ENCODE measurements around the gene NAA80. TPM values are rescaled to one million over a fixed set of nuclear protein-coding genes. Genes with fewer than 3 reads are reported as not detected.

Gene NAA80
- total and polyA plus RNA-seq, 2 of the 13 experiments (the other 11 are each of a cell fraction or from before 2014, with no cell fraction given) = 3.4 to 8.7 TPM

- TF ChIP-seq ZFP91 (CRISPR knock-in tag; IDR thresholded peaks at IDR 0.05; ENCODE audit: borderline replicate concordance) = peak; percentile 88
- TF ChIP-seq KMT2A (CRISPR knock-in tag; IDR thresholded peaks at IDR 0.05) = peak; percentile 91; the same call in 1 of the 2 replicates
- TF ChIP-seq ZNF549 (CRISPR knock-in tag; IDR thresholded peaks at IDR 0.05) = no peak
- no peak for TF ChIP-seq ZNF761 (CRISPR knock-in tag; conservative IDR thresholded peaks at IDR 0.05)
- TF ChIP-seq TP53 (CRISPR knock-in tag; conservative IDR thresholded peaks at IDR 0.05) = 0 out of 2 replicates have a peak, but pooled peaks have one; percentile 70
- TF ChIP-seq, protein P1, sequence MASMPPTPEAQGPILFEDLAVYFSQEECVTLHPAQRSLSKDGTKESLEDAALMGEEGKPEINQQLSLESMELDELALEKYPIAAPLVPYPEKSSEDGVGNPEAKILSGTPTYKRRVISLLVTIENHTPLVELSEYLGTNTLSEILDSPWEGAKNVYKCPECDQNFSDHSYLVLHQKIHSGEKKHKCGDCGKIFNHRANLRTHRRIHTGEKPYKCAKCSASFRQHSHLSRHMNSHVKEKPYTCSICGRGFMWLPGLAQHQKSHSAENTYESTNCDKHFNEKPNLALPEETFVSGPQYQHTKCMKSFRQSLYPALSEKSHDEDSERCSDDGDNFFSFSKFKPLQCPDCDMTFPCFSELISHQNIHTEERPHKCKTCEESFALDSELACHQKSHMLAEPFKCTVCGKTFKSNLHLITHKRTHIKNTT (CRISPR knock-in tag; IDR thresholded peaks at IDR 0.05) = no peak
- no peak for TF ChIP-seq ZNF567 (CRISPR knock-in tag; IDR thresholded peaks at IDR 0.05; ENCODE audit: borderline replicate concordance)
- no peak for TF ChIP-seq ZNF746 (CRISPR knock-in tag; IDR thresholded peaks at IDR 0.05)
- peak; percentile 69; the same call in 1 of the 2 replicates for TF ChIP-seq KAT7 (CRISPR knock-in tag; IDR thresholded peaks at IDR 0.05; ENCODE audit: borderline replicate concordance)
- TF ChIP-seq CBX5 (CRISPR knock-in tag; IDR thresholded peaks at IDR 0.05; ENCODE audit: borderline replicate concordance) = no peak; the same call in 1 of the 2 replicates
- TF ChIP-seq PBX3 (CRISPR knock-in tag; IDR thresholded peaks at IDR 0.05; ENCODE audit: borderline replicate concordance) = 0 out of 2 replicates have a peak, but pooled peaks have one; percentile 49
- no peak for TF ChIP-seq NR2F6 (IDR thresholded peaks at IDR 0.05)
- TF ChIP-seq NR2F6 (CRISPR knock-in tag; IDR thresholded peaks at IDR 0.05) = no peak
- TF ChIP-seq RARG (CRISPR knock-in tag; IDR thresholded peaks at IDR 0.05; ENCODE audit: low read depth) = no peak
- TF ChIP-seq CBX1 (IDR thresholded peaks at IDR 0.05; ENCODE audit: low read depth) = no peak
- TF ChIP-seq UBTF (CRISPR knock-in tag; IDR thresholded peaks at IDR 0.05) = peak; percentile 25
- no peak for TF ChIP-seq NCOA2 (CRISPR knock-in tag; IDR thresholded peaks at IDR 0.05)
- no peak for TF ChIP-seq SNAI1 (CRISPR knock-in tag; IDR thresholded peaks at IDR 0.05; ENCODE audit: borderline replicate concordance)
- TF ChIP-seq ZNF547 (CRISPR knock-in tag; IDR thresholded peaks at IDR 0.05) = peak; percentile 31; the same call in 1 of the 2 replicates
- TF ChIP-seq CEBPB (IDR thresholded peaks at IDR 0.05; ENCODE audit: borderline replicate concordance, low read depth, low read length) = peak; percentile 59; the same call in 1 of the 2 replicates
- no peak for TF ChIP-seq NAIF1 (CRISPR knock-in tag; IDR thresholded peaks at IDR 0.05; ENCODE audit: borderline replicate concordance)
- TF ChIP-seq ZNF350 (CRISPR knock-in tag; IDR thresholded peaks at IDR 0.05; ENCODE audit: borderline replicate concordance, low read depth) = peak; percentile 70; the same call in 1 of the 2 replicates
- no peak for TF ChIP-seq EHMT2 (IDR thresholded peaks at IDR 0.05; ENCODE audit: borderline replicate concordance, low read depth, low read length)
- no peak for TF ChIP-seq ZFP36L1 (CRISPR knock-in tag; IDR thresholded peaks at IDR 0.05)
- no peak for TF ChIP-seq ARNTL (CRISPR knock-in tag; IDR thresholded peaks at IDR 0.05)
Measured at GRCh38 chr3:50327943-50328691, 28.9 kb upstream of the NAA80 start, which contains the start of gene TUSC2 (continued).
